D721Med (cell line): ENCODE results near the gene DIP2C.

Source experiments
- DNase-seq: peaks from one replicate; pipeline ENCODE4 v3.0.0; 2011; ENCODE audit warnings: low spot score; ENCODE audit not compliant: insufficient read length
- FAIRE-seq: peaks from 2 replicates; lab custom pipeline; 2011; peaks lifted over from hg19 to GRCh38; lab: Jason Lieb, UNC
- CTCF ChIP-seq: IDR thresholded peaks from 2 replicates; pipeline ENCODE4 v1.5.1; 2012; ENCODE audit warnings: mild to moderate bottlenecking, control low read depth; ENCODE audit not compliant: insufficient read depth; ENCODE audit errors: missing control alignments

Gene DIP2C

GRCh38 chr10:519055-519715 lies 170.3 kb downstream of the DIP2C start:
- no peak for TF ChIP-seq CTCF
- FAIRE-seq (no peak), DNase-seq (no peak)

- FAIRE-seq (no peak), DNase-seq (no peak)
- no peak for TF ChIP-seq CTCF
Measured at GRCh38 chr10:517872-518475, 171.5 kb downstream of the DIP2C start.

GRCh38 chr10:517241-517830 lies 172.1 kb downstream of the DIP2C start:
- no peak for FAIRE-seq
- no peak for DNase-seq
- no peak for TF ChIP-seq CTCF

GRCh38 chr10:516764-517163 lies 172.7 kb downstream of the DIP2C start:
- FAIRE-seq (no peak), DNase-seq (no peak)
- no peak for TF ChIP-seq CTCF

GRCh38 chr10:515674-516073 lies 173.8 kb downstream of the DIP2C start:
- TF ChIP-seq CTCF = no peak
- no peak for FAIRE-seq

GRCh38 chr10:514137-514671 lies 175.3 kb downstream of the DIP2C start:
- TF ChIP-seq CTCF = no peak
- FAIRE-seq = no peak
- DNase-seq = no peak

More at GRCh38 chr10:515674-516073, 173.8 kb downstream of the DIP2C start:
- no peak for DNase-seq
